Measurements from ENCODE around the gene UVSSA. TPM values are rescaled to one million over a fixed set of nuclear protein-coding genes. Genes with fewer than 3 reads are reported as not detected.
"Not testable (repeated sequence)": the region's sequence is repeated elsewhere in the genome, so short reads cannot be mapped to it uniquely, and the experiment has no call there.

Gene UVSSA
- total RNA-seq, 1 experiment from 2014 or later: 3.6 TPM

DNA sequence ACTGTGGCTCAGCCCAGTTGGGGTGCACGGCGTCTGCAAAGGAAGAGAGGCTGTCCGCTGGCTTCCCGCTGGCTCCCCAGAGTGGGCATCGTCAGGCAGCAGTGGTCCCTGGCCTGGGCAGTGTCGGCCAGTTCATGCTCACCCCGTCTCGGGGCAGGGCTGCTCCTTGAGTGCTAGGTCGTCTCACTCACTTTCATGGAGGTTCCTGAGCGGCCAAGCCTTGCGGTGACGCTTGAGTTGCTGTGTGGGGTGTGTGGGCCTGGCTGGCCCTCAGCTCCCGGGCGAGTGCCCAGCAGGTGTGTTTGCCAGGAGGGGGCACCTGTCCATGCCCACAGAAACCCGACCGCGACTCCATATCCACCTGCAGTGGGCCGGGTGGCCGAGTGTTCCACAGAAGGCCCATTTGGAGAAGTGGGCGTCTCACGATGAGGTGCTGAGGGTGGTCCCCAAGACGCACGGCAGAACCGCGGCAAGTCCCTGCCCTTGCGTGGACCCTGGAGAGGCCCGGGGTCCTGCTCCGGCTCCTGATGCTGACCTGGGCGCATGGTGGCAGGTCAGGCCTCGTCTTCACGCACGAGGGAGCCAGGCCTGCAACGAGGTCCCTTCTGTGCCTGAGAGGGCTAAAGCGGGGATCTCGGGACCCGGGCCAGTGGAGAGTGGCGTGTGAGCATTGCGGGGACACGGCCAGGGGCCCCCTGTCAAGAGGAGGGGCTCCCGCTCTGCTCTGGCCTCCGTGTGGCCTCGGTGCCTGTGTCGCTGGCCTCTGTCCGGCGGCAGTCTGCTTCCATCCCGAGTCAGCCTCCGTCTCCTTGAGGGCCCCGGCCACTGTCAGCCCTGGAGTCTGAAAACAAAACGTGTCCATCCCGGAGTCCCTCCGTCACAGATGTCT, 18.5 kb upstream of the UVSSA start:
- DNase-seq (ENCODE audit: low spot score): no peak
- in situ Hi-C loops (cut with HindIII; ENCODE audit: low sequenced_read_pairs): no loop called here

GRCh38 chr4:1329408-1330371, 17.3 kb upstream of the UVSSA start:
- in situ Hi-C loops (cut with HindIII; ENCODE audit: low sequenced_read_pairs): no loop called here
- no peak for DNase-seq (ENCODE audit: low spot score)

DNA sequence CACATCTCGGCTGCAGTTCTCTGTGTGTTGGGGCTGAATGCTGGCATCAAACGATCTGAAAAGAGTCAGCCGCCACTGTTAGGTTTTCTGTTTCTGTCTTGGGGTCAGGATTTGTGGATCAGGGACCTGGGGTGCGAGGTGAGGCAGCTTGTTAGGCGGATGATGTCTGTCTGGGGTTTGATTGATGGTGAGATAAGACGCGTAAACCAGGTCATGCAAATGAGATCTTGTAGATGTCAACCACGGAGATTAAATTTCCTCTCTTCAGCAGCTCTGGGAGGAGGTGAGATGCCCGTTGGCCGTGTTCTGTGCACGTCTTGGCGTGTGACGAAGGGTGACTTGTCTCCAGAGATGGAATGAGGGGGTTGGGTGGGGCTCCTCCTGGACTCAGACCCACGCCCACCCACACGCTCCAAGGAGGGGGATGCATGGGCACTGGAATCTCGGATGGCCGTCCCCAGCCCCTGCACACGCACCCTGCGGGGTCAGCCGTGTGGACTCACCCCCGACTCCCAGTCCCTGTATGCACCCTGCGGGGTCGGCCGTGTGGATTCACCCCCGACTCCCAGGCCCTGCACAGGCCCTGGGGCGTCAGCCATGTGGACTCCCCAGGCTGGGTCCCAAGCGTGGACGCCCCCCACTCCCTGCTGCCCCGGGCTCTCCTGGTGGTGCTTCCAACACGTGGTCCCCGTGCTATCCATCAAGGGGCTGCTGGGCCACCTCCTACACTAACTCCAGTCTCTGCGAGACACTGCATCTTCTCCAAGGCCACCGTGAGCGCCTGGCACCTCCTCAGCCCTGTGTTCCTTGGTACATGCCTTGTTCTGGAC, 16.0 kb upstream of the UVSSA start:
- in situ Hi-C loops (cut with HindIII; ENCODE audit: low sequenced_read_pairs): no loop called here
- no peak for DNase-seq (ENCODE audit: low spot score)

DNA sequence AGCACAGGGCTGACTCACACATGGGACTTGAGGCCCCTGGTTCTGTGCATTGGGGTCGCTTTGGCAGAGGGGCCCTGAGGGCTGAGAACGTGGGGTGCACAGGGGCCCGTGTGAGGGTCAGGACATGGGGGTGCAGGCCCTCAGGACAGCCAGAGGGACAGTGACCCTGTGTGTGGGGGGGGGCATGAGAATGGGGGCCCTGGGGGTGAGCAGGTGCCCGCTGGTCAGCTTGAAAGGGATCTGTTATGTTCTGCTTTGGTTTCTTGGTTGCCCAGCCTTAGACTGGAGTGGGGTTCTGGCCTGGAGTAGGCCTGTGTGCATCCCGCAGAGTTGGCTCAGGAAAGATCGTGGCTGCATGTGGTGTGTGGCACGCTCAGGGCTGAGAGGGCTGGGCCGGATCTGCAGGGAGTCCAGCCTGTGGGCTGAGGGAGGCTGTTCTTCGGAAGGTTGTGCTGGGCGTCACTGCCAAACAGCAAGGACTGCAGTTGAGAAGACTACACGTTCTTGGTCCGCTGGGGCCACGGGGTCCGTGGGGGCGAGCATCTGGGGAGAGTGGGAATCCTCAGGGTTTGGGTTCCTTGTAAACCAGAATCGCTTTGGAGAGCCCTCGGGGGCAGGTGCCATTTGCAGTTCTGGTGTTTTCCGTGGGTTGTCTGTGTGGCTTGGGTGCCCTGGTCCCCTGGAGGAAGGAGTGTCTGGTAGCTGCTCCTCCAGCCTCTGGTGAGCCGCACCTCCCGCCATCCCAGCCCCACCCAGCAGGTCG, 15.2 kb upstream of the UVSSA start:
- in situ Hi-C loops (cut with HindIII; ENCODE audit: low sequenced_read_pairs): no loop called here
- peak; percentile 64 for DNase-seq (ENCODE audit: low spot score)

GRCh38 chr4:1332686-1333085, 14.3 kb upstream of the UVSSA start:
- in situ Hi-C loops (cut with HindIII; ENCODE audit: low sequenced_read_pairs): no loop called here
- DNase-seq (ENCODE audit: low spot score): no peak

GRCh38 chr4:1333256-1333655, 13.8 kb upstream of the UVSSA start:
- in situ Hi-C loops (cut with HindIII; ENCODE audit: low sequenced_read_pairs): no loop called here
- DNase-seq (ENCODE audit: low spot score): no peak

DNA sequence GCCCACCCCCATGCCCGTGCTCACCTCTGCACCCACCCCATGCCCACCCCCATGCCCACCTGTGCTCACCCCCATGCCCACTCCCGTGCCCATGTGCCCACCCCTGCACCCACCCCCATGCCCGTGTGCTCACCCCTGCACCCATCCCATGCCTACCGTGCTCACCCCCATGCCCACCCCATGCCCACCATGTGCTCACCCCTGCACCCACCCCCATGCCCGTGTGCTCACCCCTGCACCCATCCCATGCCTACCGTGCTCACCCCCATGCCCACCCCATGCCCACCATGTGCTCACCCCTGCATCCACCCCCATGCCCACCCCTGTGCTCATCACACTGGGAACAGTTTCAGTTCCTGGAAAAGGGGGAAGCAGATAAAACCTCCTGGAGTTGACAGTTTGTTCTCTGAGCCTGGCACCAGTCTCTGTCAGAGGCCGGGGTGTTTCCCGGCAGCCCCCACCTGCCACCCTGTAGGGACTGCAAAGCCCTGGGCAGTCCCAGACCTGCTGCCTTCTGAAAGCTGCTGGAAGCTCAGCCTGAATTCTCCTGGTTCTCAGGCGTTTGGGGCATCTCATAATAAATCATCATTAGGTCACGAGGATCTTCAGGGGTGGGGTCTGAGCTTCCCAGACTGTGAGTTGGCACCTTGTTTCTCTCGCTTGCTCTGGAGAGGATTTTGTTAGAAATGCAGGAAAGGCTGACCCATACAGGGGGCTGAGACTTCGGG, 13.0 kb upstream of the UVSSA start:
- DNase-seq (ENCODE audit: low spot score): not testable (repeated sequence)

GRCh38 chr4:1334579-1334895, 12.5 kb upstream of the UVSSA start:
- in situ Hi-C loops (cut with HindIII; ENCODE audit: low sequenced_read_pairs): no loop called here
- DNase-seq (ENCODE audit: low spot score): no peak

More for the DNA sequence above, 13.0 kb upstream of the UVSSA start:
- in situ Hi-C loops (cut with HindIII; ENCODE audit: low sequenced_read_pairs): not testable (repeated sequence)

DNA sequence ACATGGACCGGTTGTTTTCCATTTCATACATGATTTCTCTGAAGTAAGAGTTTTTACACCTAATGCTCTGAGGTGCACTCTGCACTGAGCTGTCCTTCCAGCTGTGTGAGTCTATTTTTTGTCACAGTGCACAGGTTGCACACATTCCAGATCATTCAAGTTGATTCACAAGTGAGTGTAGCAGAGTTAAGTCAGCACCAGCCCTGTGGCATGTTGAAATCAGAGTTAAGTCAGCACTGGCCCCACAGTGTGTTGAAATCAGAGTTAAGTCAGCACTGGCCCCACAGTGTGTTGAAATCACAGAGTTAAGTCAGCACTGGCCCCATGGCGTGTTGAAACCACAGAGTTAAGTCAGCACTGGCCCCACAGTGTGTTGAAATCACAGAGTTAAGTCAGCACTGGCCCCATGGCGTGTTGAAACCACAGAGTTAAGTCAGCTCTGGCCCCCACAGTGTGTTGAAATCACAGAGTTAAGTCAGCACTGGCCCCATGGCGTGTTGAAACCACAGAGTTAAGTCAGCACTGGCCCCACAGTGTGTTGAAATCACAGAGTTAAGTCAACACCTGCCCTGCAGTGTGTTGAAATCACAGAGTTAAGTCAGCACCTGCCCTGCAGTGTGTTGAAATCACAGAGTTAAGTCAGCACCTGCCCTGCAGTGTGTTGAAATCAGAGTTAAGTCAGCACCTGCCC, 11.7 kb upstream of the UVSSA start:
- DNase-seq (ENCODE audit: low spot score); in situ Hi-C loops (cut with HindIII; ENCODE audit: low sequenced_read_pairs): not testable (repeated sequence)

DNA sequence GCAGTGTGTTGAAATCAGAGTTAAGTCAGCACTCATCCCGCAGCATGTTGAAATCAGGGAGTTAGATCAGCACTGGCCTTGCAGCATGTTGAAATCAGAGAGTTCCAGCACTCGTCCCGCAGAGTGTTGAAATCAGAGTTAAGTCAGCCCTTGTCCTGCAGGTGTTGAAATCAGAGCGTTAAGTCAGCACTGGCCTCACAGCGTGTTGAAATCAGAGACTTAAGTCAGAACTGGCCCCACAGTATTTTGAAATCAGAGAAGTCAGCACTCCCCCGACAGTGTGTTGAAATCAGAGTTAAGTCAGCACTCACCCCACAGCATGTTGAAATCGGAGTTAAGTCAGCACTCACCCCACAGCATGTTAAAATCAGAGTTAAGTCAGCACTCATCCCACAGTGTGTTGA, 10.9 kb upstream of the UVSSA start:
- in situ Hi-C loops (cut with HindIII; ENCODE audit: low sequenced_read_pairs): no loop called here
- DNase-seq (ENCODE audit: low spot score): no peak

DNA sequence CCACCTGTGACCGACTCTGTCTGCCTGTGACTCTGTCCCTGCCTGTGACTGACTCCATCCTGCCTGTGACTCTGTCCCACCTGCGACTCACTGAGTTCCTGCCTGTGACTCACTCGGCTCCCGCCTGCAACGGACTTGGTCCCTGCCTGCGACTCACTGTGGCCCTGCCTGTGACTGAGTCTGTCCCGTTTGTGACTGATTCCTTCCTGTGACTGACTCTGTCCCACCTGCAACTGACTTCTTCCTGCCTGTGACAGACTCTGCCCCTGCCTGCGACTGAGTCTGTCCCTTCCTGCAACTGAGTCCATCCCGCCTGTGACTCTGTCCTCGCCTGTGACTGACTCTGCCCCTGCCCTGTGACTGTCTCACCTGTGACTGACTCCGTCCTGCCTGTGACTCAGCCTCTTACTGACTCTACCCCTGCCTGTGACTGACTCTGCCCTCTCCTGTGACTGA, 9.6 kb upstream of the UVSSA start:
- DNase-seq (ENCODE audit: low spot score): no peak
- in situ Hi-C loops (cut with HindIII; ENCODE audit: low sequenced_read_pairs): no loop called here

DNA sequence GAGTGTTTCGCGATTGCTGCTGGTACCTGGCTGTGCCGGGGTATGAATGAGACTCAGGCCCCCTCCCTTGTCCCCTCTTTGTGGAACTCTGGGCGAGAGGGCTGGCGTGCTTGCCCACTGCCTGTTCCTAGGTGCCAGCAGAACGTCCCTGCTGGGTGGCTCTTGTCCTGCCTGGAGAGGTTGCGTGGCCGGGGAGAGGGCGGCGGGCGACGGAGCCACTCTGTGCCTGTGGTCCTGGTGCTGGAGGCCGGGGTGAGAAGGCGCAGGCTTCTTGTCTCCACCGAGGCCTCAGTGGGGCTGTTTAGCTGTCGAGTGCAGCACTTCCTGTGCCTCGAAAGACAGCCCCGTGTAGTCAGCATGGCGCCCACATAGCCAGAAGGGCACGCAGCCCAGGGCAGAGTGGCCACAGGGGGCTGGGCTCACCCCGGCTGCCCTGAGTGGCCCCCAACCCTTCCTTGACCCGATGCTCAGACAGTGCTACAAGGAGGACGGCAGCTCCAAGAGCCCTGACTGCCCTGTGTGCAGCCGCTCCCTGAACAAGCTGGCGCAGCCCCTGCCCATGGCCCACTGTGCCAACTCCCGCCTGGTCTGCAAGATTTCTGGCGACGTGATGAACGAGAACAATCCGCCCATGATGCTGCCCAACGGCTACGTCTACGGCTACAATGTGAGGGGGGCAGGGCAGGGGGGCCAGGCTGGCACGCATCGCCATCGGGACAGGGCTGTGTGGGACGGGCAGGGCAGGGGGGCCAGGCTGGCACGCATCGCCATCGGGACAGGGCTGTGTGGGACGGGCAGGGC, 8.9 kb upstream of the UVSSA start:
- DNase-seq (ENCODE audit: low spot score): no peak

GRCh38 chr4:1338752-1339414, 8.1 kb upstream of the UVSSA start:
- in situ Hi-C loops (cut with HindIII; ENCODE audit: low sequenced_read_pairs): no loop called here
- DNase-seq (ENCODE audit: low spot score): no peak

More for the DNA sequence above, 8.9 kb upstream of the UVSSA start:
- in situ Hi-C loops (cut with HindIII; ENCODE audit: low sequenced_read_pairs): no loop called here

DNA sequence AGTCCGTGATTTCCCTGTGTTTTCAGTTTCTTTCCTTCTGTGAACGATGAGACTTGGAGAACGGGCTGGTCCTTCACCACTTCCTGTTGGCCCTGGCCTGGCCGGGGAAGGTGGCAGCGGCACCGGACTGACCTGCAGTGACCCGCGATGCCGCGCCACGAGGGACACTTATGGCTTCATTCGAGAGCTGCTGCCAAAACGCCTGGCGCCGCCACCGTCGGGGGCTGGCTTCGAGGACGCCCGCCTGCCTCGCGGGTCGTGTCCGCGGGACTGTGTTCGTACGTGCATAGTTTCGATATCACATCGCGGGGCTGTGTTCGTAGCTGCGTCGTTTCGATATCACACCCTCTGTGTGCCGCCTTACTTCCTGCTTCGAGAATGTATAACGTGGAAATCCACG, 7.5 kb upstream of the UVSSA start:
- in situ Hi-C loops (cut with HindIII; ENCODE audit: low sequenced_read_pairs): no loop called here
- no peak for DNase-seq (ENCODE audit: low spot score)

DNA sequence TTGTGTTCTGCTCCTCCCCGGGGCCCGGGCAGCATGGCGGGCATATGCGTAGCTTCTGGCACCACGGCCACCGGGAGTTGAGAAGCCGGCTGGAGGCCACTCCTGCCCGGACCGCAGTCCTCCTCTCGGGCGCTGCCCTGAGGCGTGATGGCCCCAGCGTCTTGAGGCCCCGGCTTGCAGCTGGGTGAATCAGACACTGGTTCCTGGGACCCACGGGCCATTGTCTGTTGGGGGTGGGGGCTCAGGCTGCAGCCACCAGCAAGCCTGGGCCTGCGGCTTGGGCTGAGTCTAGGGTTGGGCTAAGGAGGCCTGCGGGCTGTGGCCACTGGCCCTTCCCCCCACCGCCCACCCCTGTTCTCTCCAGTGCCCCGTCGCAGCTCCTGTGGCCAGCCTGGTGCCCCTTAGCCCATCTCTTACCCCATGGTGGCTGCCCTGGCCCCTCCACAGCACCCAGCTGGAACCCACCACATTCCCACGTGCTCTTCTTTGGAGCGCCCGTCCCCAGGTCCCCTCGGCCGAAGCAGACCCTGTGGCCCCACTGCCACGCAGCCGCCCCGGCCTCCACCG, 6.7 kb upstream of the UVSSA start:
- DNase-seq (ENCODE audit: low spot score): no peak
- in situ Hi-C loops (cut with HindIII; ENCODE audit: low sequenced_read_pairs): no loop called here

GRCh38 chr4:1340861-1341260, 6.1 kb upstream of the UVSSA start:
- in situ Hi-C loops (cut with HindIII; ENCODE audit: low sequenced_read_pairs): no loop called here
- DNase-seq (ENCODE audit: low spot score): no peak
